K562 (cell line): Measurements from ENCODE around the gene ZNF655. TPM values are rescaled to one million over a fixed set of nuclear protein-coding genes. Genes with fewer than 3 reads are reported as not detected.

Experiments used
- CREB5 ChIP-seq: fragments of 250-450 bp; sonication (Bioruptor Pico); IDR thresholded peaks from 2 replicates; pipeline ENCODE4 v1.5.0; 2020; ENCODE audit warnings: mild to moderate bottlenecking
- CTBP1 ChIP-seq: fragments of 450-650 bp; IDR thresholded peaks from 2 replicates; pipeline ENCODE4 v1.6.1; 2016; ENCODE audit warnings: borderline replicate concordance
- DPF2 ChIP-seq: fragments of 450-650 bp; IDR thresholded peaks from 2 replicates; pipeline ENCODE4 v1.6.1; 2016
- KLF6 ChIP-seq: fragments of 250-450 bp; sonication (Bioruptor Pico); IDR thresholded peaks from 2 replicates; pipeline ENCODE4 v1.4.0; 2020; ENCODE audit warnings: mild to moderate bottlenecking, moderate library complexity, borderline replicate concordance
- NRF1 ChIP-seq, 2 experiments: fragments of 450-650 bp; IDR thresholded peaks in 1 of 2; conservative IDR thresholded peaks in 1 of 2; 2 replicates each; pipeline ENCODE4 v1.6.1; 2014; ENCODE audit warnings: mild to moderate bottlenecking in 2 of 2
- PHF21A ChIP-seq: fragments of 450-650 bp; IDR thresholded peaks from 2 replicates; pipeline ENCODE4 v1.6.1; 2017; ENCODE audit warnings: low read depth, borderline replicate concordance
- POLR2AphosphoS5 ChIP-seq: IDR thresholded peaks from 2 replicates; pipeline ENCODE4 v1.6.1; 2011; ENCODE audit warnings: mild to moderate bottlenecking, low read depth, low read length, moderate library complexity; ENCODE audit not compliant: control insufficient read depth, insufficient read depth
- RBBP5 ChIP-seq: fragments of 200-600 bp; sonication (generic); IDR thresholded peaks from 2 replicates; pipeline ENCODE4 v1.6.1; 2012; ENCODE audit warnings: borderline replicate concordance, mild to moderate bottlenecking, low read length, control low read depth, inconsistent platforms; ENCODE audit not compliant: insufficient read depth, poor library complexity, severe bottlenecking
- U2AF2 ChIP-seq: fragments of 200-400 bp; formaldehyde crosslinking; optimal IDR thresholded peaks from 2 replicates; pipeline ENCODE3; 2017; ENCODE audit warnings: low read depth, mild to moderate bottlenecking, low read length
- ZBTB1 ChIP-seq: sonication (generic); formaldehyde crosslinking; IDR thresholded peaks from 2 replicates; pipeline ENCODE4 v1.8.1; 2023; ENCODE audit warnings: missing genetic modification reagents, low read depth, mild to moderate bottlenecking, borderline replicate concordance
- ZKSCAN3 ChIP-seq: fragments of 250-450 bp; sonication (Bioruptor Pico); IDR thresholded peaks from 2 replicates; pipeline ENCODE4 v1.4.0; 2020
- polyA plus RNA-seq, 8 experiments: library from polyadenylated mRNA; depleted of rRNA in 4 of 8; stranded (reverse) in 5 of 8; unstranded in 3 of 8; fragments of >200 nt; fragmentation: Nextera tagmentation in 2 of 8; fragmentation: Illumina TruSeq in 1 of 8; extraction: Ambion mirVana in 2 of 8; extraction: Trizol in 1 of 8; gene quantifications; 2 replicates each; pipeline versions ENCODE4 v1.2.1 to v1.2.3, GENCODE V29; 2011 to 2014; ENCODE audit warnings: inconsistent platforms in 1 of 8, missing spikeins in 1 of 8
- total RNA-seq, 7 experiments: library from RNA; depleted of rRNA in 6 of 7; stranded (reverse); fragments of >200 nt in 6 of 7; fragmentation: Illumina TruSeq in 2 of 7; extraction: Trizol in 2 of 7; gene quantifications; 2 replicates each; pipeline versions ENCODE4 v1.2.1 to v1.2.3, GENCODE V29; 2011 to 2021; ENCODE audit warnings: low replicate concordance in 1 of 7
- TF ChIP-seq, protein P1 (sequence below): fragments of 450-650 bp; formaldehyde crosslinking; IDR thresholded peaks from 2 replicates; pipeline ENCODE4 v1.4.0; 2022; ENCODE audit warnings: mild to moderate bottlenecking, moderate library complexity
- TF ChIP-seq, protein P2 (sequence below): fragments of 450-650 bp; IDR thresholded peaks from 2 replicates; pipeline ENCODE4 v1.6.1; 2016; ENCODE audit warnings: antibody characterized with exemption
- TF ChIP-seq, protein P3 (sequence below): fragments of 250-450 bp; sonication (Bioruptor Pico); IDR thresholded peaks from 2 replicates; pipeline ENCODE4 v1.4.0; 2020; ENCODE audit warnings: borderline replicate concordance
- TF ChIP-seq, protein P4 (sequence below): fragments of 150-350 bp; conservative IDR thresholded peaks from 2 replicates; pipeline ENCODE4 v1.6.1; 2014; ENCODE audit warnings: low read length

Gene ZNF655
- total and polyA plus RNA-seq, 9 of the 15 experiments (the other 6 are each of a cell fraction or from before 2014, with no cell fraction given), result 25.7 to 130 (median 95.2) TPM

- TF ChIP-seq PHF21A (no peak; the same call in 1 of the 2 replicates), CREB5 (CRISPR knock-in tag) (no peak), NRF1 (conservative IDR thresholded peaks at IDR 0.05 in 1 of 2, IDR thresholded peaks at IDR 0.05 in 1 of 2) (peak; percentile 83 to 85), POLR2AphosphoS5 (peak; percentile 96), CTBP1 (peak; percentile 90), KLF6 (CRISPR knock-in tag) (peak; percentile 52; the same call in 1 of the 2 replicates), RBBP5 (peak; percentile 97), DPF2 (peak; percentile 64; the same call in 1 of the 2 replicates), ZBTB1 (CRISPR knock-in tag) (0 out of 2 replicates have a peak, but pooled peaks have one; percentile 37), ZKSCAN3 (CRISPR knock-in tag) (no peak), U2AF2 (no peak)
- TF ChIP-seq, protein P1, sequence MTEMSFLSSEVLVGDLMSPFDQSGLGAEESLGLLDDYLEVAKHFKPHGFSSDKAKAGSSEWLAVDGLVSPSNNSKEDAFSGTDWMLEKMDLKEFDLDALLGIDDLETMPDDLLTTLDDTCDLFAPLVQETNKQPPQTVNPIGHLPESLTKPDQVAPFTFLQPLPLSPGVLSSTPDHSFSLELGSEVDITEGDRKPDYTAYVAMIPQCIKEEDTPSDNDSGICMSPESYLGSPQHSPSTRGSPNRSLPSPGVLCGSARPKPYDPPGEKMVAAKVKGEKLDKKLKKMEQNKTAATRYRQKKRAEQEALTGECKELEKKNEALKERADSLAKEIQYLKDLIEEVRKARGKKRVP (CRISPR knock-in tag), result no peak; the same call in 1 of the 2 replicates
- TF ChIP-seq, protein P2, sequence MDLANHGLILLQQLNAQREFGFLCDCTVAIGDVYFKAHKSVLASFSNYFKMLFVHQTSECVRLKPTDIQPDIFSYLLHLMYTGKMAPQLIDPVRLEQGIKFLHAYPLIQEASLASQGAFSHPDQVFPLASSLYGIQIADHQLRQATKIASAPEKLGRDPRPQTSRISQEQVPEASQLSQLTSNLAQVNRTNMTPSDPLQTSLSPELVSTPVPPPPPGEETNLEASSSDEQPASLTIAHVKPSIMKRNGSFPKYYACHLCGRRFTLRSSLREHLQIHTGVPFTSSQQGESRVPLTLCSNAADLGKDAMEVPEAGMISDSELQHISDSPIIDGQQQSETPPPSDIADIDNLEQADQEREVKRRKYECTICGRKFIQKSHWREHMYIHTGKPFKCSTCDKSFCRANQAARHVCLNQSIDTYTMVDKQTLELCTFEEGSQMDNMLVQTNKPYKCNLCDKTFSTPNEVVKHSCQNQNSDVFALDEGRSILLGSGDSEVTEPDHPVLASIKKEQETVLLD, result peak; percentile 86
- TF ChIP-seq, protein P3, sequence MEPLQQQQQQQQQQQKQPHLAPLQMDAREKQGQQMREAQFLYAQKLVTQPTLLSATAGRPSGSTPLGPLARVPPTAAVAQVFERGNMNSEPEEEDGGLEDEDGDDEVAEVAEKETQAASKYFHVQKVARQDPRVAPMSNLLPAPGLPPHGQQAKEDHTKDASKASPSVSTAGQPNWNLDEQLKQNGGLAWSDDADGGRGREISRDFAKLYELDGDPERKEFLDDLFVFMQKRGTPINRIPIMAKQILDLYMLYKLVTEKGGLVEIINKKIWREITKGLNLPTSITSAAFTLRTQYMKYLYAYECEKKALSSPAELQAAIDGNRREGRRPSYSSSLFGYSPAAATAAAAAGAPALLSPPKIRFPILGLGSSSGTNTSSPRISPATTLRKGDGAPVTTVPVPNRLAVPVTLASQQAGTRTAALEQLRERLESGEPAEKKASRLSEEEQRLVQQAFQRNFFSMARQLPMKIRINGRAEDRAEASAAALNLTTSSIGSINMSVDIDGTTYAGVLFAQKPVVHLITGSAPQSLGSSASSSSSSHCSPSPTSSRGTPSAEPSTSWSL (CRISPR knock-in tag), result no peak
- TF ChIP-seq, protein P4, sequence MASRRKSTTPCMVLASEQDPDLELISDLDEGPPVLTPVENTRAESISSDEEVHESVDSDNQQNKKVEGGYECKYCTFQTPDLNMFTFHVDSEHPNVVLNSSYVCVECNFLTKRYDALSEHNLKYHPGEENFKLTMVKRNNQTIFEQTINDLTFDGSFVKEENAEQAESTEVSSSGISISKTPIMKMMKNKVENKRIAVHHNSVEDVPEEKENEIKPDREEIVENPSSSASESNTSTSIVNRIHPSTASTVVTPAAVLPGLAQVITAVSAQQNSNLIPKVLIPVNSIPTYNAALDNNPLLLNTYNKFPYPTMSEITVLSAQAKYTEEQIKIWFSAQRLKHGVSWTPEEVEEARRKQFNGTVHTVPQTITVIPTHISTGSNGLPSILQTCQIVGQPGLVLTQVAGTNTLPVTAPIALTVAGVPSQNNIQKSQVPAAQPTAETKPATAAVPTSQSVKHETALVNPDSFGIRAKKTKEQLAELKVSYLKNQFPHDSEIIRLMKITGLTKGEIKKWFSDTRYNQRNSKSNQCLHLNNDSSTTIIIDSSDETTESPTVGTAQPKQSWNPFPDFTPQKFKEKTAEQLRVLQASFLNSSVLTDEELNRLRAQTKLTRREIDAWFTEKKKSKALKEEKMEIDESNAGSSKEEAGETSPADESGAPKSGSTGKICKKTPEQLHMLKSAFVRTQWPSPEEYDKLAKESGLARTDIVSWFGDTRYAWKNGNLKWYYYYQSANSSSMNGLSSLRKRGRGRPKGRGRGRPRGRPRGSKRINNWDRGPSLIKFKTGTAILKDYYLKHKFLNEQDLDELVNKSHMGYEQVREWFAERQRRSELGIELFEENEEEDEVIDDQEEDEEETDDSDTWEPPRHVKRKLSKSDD, result no peak
Measured at GRCh38 chr7:99616359-99617191, 58.1 kb downstream of the ZNF655 start, which contains the start of gene ZSCAN25 (continued).
